CD4-positive, alpha-beta T cell treated with Interleukin-17A for 1 hour (primary cell): Measurements from ENCODE around the gene PSMD13.
A peak's percentile ranks its signal among the peaks of the same experiment; 100 is the strongest.
"Not testable (repeated sequence)": the region's sequence is repeated elsewhere in the genome, so short reads cannot be mapped to it uniquely, and the experiment has no call there.

ENCODE experiments used
- DNase-seq: peaks from one replicate; pipeline ENCODE4 v3.0.0-alpha.2; 2020

The PSMD13 gene

GRCh38 chr11:220641-221215, 16.0 kb upstream of the PSMD13 start:
- not testable (repeated sequence) for DNase-seq

GRCh38 chr11:221539-221938, 15.2 kb upstream of the PSMD13 start:
- no peak for DNase-seq

GRCh38 chr11:221998-222789, 14.6 kb upstream of the PSMD13 start:
- DNase-seq: no peak

- no peak for DNase-seq
These were observed 13.6 kb upstream of the PSMD13 start for GRCh38 chr11:223026-223789.

GRCh38 chr11:223884-224283, 12.9 kb upstream of the PSMD13 start:
- DNase-seq: no peak

- DNase-seq: no peak
These were observed 12.4 kb upstream of the PSMD13 start for GRCh38 chr11:224424-224823.

GRCh38 chr11:225734-226453, 10.9 kb upstream of the PSMD13 start:
- no peak for DNase-seq

- no peak for DNase-seq
These were observed 8.9 kb upstream of the PSMD13 start for GRCh38 chr11:227824-228379.

- no peak for DNase-seq
These were observed 6.3 kb upstream of the PSMD13 start for GRCh38 chr11:230431-230830.

GRCh38 chr11:232783-233565, 3.8 kb upstream of the PSMD13 start:
- DNase-seq: no peak

- DNase-seq: no peak
These were observed 1.6 kb upstream of the PSMD13 start for GRCh38 chr11:235180-235579.

- peak; percentile 67 for DNase-seq
These were observed 1.2 kb upstream of the PSMD13 start for GRCh38 chr11:235609-235996.

GRCh38 chr11:235997-236773, 591 bp upstream of the PSMD13 start, which contains the start of gene SIRT3:
Gene SIRT3, minus strand, starts transcription at chr11:236342. Its CDS starts 14 bp downstream, at chr11:236328.
- DNase-seq: peak; percentile 92

GRCh38 chr11:238346-238745, 1.6 kb downstream of the PSMD13 start:
- not testable (repeated sequence) for DNase-seq

GRCh38 chr11:240315-240714, 3.5 kb downstream of the PSMD13 start:
- no peak for DNase-seq

GRCh38 chr11:241634-242033, 4.9 kb downstream of the PSMD13 start:
- DNase-seq: no peak

GRCh38 chr11:244376-244775, 7.6 kb downstream of the PSMD13 start:
- no peak for DNase-seq

- DNase-seq: no peak
These were observed 12.3 kb downstream of the PSMD13 start for GRCh38 chr11:249062-249461.

GRCh38 chr11:250274-250673, 13.5 kb downstream of the PSMD13 start:
- no peak for DNase-seq

- peak; percentile 86 for DNase-seq
These were observed 14.0 kb downstream of the PSMD13 start for GRCh38 chr11:250740-251299.

- DNase-seq: peak; percentile 10
These were observed 14.8 kb downstream of the PSMD13 start for GRCh38 chr11:251550-251949.
